GM20431 (cell line): ENCODE data around the gene MOCS1.

Experiments
- in situ Hi-C: fragments of 300-500 bp; cut with MseI, MboI; formaldehyde crosslinking; loops from one replicate; pipeline ENCODE4 v1.15.0; 2020; ENCODE audit warnings: low sequenced_read_pairs; ENCODE audit not compliant: unreplicated experiment

MOCS1 gene

DNA sequence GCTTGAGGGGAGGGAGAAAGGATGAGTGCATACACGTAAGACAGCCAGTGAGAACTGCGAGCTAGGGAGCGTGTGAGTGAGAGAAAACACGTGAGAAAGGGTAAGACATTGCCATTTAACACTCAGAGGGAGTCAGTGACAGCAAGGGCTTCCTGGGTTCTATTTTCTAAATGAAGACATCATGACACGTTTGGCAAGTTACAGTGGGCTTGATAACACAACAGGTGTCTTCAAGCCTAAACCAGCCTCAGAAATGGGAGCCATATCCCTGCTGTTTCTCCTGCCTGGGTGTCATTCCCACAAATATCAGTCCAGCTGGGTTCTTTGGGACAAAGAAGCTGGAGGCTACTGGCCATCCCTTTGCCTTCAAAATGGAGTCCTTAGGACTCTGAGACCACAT is 16.9 kb upstream of the MOCS1 start:
- in situ Hi-C loops, result no loop called here

GRCh38 chr6:39950125-39950720 is 16.0 kb upstream of the MOCS1 start:
- in situ Hi-C loops, result no loop called here

DNA sequence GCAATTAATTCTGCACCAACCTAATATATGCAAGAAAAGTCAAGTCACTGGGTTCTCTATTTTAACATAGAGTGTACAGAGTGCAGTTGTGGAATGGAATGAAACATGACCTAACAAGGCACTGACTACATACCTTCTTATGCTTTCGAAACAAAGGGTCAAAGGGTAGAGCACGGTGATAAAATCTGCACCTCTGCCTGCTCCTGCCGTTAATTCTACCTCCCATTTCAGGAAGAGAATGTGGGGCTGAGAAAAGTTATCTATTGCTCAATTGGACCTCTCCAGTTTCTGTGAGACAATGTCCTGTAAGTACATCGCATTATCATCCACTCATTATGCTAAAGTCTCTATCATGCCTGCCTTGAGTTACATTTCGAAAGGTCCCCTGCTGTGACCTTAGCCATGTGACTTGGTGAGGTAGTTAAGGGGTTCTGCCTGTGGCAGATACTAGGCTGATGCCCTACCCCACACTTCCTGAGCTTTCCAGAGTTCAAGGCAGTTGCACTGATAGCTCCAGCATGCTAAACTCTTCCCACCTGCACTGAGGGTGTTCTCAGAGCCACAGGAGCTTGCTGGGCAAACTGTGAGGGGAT is 14.0 kb upstream of the MOCS1 start:
- in situ Hi-C loops, result no loop called here

- in situ Hi-C loops, result no loop called here
Measured at GRCh38 chr6:39947611-39948068, 13.4 kb upstream of the MOCS1 start.

DNA sequence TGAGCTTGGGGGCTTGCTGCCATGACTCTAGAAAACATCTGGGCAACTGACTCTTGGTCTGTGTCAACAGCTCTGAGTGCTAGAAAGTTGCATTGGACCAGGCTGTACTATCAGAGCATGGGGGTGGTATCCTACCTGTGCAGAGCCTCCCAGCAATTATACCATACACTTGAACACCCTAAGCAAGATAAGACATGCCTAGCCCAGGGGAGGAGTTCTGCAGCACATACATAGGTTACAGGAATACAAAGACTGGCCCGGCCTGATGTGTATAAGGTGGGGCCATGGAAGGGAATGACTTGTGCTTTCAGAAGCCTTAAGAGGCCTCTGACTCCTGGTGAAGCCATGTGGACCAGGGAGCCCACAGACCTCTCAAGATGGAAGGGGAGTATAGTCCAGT is 11.4 kb upstream of the MOCS1 start:
- in situ Hi-C loops, result no loop called here

- in situ Hi-C loops, result no loop called here
Measured at GRCh38 chr6:39942903-39943580, 8.8 kb upstream of the MOCS1 start.

GRCh38 chr6:39941820-39942219 is 7.6 kb upstream of the MOCS1 start:
- in situ Hi-C loops, result no loop called here

- in situ Hi-C loops, result no loop called here
Measured at GRCh38 chr6:39941138-39941537, 6.9 kb upstream of the MOCS1 start.

GRCh38 chr6:39938773-39939654 is 4.8 kb upstream of the MOCS1 start:
- in situ Hi-C loops, result no loop called here

GRCh38 chr6:39937686-39938333 is 3.5 kb upstream of the MOCS1 start:
- in situ Hi-C loops, result no loop called here

- in situ Hi-C loops, result no loop called here
Measured at GRCh38 chr6:39936857-39937256, 2.6 kb upstream of the MOCS1 start.

GRCh38 chr6:39935241-39935640 is 979 bp upstream of the MOCS1 start:
- in situ Hi-C loops, result no loop called here

DNA sequence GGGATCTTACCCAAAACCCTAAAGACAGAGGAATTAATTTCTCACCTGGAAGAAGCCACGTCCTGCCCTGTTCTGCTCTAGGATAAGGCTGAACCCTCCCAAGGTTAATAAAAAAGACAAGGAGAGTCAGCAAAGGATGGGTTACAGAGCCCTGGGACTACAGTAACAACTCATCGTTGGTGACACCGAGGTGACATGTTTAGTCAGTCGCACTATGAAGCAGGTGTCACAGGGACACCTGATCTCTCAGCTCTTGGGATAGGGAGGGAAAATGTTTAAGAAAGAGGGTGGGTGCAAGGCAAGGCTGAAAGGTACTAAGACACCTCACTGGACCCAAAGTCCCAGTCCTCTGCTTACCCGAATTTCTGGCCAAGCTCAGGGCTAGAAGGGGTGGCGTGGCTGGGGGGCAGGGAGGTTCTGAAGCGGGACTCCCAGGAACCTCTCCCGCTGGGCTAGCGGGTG is 562 bp downstream of the MOCS1 start:
- in situ Hi-C loops, result no loop called here

DNA sequence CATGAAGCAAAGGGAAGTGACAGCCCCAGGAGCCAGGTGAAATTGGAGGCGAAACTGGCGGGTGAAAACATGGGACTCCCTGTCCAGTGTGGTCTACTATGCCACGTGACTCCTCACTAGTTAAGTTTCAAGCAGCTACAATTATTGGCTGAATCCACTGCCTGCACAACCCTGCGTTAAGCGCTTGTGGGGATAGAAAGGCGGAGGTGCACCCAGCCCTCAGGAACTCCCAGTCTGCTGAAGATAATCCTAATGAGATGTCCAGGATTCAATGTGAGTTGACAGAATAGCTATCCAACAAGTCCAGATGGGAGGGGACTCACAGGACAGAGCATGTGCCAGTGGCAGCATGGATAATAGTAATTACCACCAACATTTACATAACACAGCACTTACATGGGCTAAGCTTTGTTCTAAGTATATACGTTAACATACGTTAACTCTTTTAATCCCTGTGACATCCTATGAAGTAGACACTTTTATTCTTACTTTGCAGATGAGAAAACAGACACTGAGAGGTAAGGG is 1.8 kb downstream of the MOCS1 start:
- in situ Hi-C loops, result no loop called here

- in situ Hi-C loops, result no loop called here
Measured at GRCh38 chr6:39931607-39932006, 2.7 kb downstream of the MOCS1 start.

- in situ Hi-C loops, result no loop called here
Measured at GRCh38 chr6:39930540-39930939, 3.7 kb downstream of the MOCS1 start.

DNA sequence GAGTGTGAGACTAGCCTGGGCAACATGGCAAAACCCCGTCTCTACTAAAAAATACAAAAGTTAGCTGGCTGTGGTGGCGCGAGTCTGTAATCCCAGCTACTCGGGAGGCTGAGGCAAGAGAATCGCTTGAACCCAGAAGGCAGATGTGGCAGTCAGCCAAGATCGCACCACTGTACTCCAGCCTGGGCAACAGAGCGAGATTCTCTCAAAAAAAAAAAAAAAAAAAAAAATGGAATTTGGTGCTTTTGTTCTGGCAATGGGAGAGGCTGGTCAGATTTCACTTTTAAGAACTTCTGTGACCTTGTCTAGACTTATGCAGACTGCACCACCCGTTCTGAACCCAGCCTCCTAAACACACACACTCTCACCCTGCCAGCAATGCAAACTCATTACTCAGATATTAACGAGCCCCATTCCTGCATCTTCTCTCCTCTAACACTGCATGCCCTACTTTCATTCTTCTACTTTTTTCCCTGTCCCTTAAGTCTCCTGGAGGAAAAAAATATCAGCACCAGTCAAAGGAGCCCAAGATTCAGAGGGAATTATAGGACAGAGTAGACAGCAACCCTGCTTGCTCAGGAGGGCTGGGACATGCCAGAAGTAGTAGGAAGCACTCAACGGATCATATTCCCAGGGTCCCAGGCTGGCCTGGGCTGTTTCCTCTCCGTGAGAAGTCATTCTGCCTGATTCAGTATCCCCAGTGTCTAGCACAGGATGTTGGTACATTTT is 4.4 kb downstream of the MOCS1 start:
- in situ Hi-C loops, result no loop called here

DNA sequence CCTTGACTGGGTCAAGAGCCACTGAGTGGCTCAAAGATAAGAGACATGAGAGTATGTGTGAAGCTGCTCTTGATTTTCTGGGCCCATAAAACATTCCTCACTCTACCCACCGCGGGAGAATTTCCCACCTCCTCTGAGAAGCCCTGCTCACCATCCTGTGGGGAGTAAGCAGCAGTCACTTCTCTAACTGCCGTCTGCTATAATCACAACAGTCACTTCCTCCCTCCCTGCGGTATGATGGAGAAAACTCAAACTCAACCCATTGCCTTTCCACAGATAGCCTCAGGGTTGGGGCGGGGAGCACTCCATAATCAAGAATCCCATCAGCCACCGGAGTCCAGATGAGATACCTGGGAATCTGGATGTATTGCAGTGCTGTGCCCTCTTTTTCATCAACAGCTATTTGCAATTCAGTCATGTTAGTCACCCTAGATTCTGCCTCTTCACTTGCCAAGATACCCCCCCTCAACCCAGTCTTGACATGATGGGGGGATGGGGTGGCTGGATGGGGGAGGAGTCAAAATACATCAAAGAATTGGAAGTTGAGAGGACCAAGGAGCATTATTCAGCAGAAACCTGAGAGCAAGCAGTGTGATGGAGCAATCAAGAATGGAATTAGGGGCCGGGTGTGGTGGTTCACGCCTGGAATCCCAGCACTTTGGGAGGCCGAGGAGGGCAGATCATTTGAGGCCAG is 5.1 kb downstream of the MOCS1 start:
- in situ Hi-C loops, result no loop called here

GRCh38 chr6:39927159-39927558 is 7.1 kb downstream of the MOCS1 start:
- in situ Hi-C loops, result no loop called here
